MG63 (cell line): ENCODE measurements around the gene MORC4. TPM values are rescaled to one million over a fixed set of nuclear protein-coding genes. Genes with fewer than 3 reads are reported as not detected.

Experiments
- DNase-seq: peaks from one replicate; pipeline ENCODE4 v3.0.0-alpha.2; 2020
- H3K27me3 ChIP-seq: fragments of 250-450 bp; sonication (Bioruptor Pico); 2 replicates; pipeline ENCODE4 v1.5.1; 2020; ENCODE audit warnings: mild to moderate bottlenecking, moderate library complexity
- H3K36me3 ChIP-seq: fragments of 250-450 bp; sonication (Bioruptor Pico); 2 replicates; pipeline ENCODE4 v1.5.1; 2020; ENCODE audit warnings: mild to moderate bottlenecking, moderate library complexity
- H3K4me3 ChIP-seq: fragments of 250-450 bp; sonication (Bioruptor Pico); 2 replicates; pipeline ENCODE4 v1.5.1; 2020; ENCODE audit warnings: mild to moderate bottlenecking, moderate library complexity
- H3K9me3 ChIP-seq: fragments of 250-450 bp; sonication (Bioruptor Pico); 2 replicates; pipeline ENCODE4 v1.5.1; 2020; ENCODE audit warnings: mild to moderate bottlenecking, moderate library complexity
- total RNA-seq: library from RNA; depleted of rRNA; stranded (reverse); fragments of >200 nt; shearing (Covaris generic); gene quantifications from 2 replicates; pipeline ENCODE4 v1.2.3, GENCODE V29; 2014; ENCODE audit warnings: low replicate concordance; rRNA removed

The MORC4 gene
- total RNA-seq, 1 experiment from 2014 or later = 15.8 TPM

DNA sequence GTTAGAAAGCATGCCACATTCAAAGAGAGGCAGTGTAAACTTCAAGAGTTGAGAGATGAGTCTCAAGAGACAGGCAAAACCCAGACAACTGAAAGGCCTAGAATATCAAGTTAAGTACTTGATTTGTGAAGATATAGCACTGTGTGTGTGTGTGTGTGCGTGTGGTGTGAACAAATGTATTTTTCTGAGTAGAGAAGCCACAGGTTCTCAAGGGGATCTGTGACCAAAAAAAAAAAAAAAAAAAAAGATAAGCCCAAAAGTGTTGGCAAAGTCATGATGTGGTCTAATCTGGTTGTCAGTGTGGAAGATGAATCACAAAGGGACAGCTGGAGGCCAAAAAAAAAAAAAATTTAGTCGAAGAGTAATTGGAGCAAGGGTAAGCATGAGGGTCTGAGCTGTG, 100.7 kb downstream of the MORC4 start:
- Histone ChIP-seq H3K9me3 (no peaks in the 10 kb centered on the region), H3K27me3 (no peaks in the 10 kb centered on the region), H3K4me3 (no peak overlapping the region), H3K36me3 (no peaks in the 10 kb centered on the region)
- no peak for DNase-seq

DNA sequence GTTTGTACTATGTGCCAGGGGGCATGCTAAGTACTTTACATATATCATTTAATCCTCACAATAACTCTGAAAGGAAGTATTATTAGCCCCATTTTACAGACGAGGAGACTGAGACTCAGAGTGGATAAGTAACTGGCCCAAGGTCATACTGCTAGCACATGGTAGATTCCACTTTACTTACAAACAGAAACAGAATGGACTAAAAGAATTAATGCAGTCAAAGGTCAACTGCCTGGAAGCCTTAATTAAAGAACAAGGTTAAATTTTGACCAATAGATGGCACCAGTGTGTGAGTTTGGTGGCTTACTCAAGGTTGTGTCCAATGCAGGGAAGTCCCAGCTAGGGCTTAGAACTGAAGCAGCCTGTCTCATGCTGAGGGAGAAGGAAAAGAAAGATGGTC, 101.5 kb downstream of the MORC4 start:
- DNase-seq = no peak
- Histone ChIP-seq H3K4me3 (no peak overlapping the region), H3K9me3 (no peaks in the 10 kb centered on the region), H3K27me3 (no peaks in the 10 kb centered on the region), H3K36me3 (no peaks in the 10 kb centered on the region)

DNA sequence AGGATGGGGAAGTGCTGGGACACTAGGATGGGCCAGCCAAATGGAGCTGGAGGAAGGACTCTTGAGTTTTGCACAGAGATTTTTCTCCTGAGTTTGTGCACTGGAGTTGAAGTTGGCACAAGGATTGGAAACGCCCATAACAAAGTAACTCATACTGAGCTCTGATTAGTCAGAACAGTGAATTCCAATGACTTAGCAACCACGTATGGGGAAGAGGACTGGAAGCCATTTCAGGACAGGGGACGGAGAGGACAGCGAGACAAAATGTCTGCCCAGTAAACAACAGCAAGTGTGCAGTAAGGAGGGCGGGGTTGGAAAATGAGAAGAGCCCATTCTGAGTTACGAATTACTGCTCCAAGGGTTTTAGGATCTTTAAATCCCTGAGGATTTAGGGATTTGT, 102.8 kb downstream of the MORC4 start:
- peak; percentile 5 for DNase-seq
- no peaks in the 10 kb centered on the region for H3K9me3 ChIP-seq
- no peaks in the 10 kb centered on the region for H3K36me3 ChIP-seq
- H3K4me3 ChIP-seq = no peak overlapping the region
- H3K27me3 ChIP-seq = no peaks in the 10 kb centered on the region

DNA sequence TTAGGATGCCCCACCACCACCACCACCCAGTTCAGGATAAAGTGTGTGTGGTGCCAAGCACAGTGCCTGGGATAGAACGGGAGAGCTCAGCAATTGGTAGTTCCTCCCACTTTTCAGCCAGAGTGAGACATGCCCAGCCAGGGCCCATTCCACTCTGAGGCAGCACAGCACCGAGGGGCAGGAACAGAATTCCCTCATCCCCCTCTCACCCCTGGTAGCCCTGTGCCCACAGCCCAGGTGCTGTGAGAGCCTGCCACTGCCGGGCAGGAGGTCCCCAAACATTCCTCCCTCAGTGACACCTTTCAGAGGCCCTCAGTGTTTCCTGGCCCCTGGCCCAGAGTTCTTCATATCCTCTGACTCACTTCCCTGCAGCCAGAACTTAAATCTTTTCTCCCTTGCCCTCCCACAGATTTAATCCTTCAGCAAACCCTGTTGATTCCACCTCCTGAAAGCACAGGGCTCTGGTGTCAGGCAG, 105.0 kb downstream of the MORC4 start:
- DNase-seq = peak; percentile 68
- Histone ChIP-seq H3K4me3 (no peak overlapping the region), H3K36me3 (no peaks in the 10 kb centered on the region), H3K9me3 (no peaks in the 10 kb centered on the region), H3K27me3 (no peaks in the 10 kb centered on the region)

DNA sequence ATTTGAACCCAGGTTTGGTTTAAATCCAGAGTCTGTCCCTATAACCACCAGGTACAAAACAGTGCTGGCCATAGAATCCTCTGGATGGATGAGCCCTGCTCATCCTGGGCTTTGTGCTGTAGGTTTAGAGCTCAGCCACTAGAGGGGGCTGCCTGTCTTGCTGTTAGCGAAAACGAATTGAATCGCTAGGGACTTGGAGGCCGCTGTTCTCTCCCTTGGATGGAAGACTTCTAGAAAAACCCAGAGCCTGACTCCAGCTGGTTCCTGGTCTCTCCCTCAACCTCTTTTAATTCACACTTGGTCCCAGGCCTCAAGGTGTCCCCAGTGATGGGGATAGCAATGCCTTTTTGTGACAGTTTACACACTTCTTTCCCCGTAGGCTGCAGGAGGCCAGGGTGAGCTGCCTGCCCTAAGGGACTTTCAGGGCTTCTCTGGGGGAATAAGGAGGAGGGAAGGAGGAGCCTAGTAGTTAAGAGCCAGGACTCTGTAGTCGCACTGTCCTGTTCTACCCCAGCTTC, 105.6 kb downstream of the MORC4 start:
- Histone ChIP-seq H3K9me3 (no peaks in the 10 kb centered on the region), H3K4me3 (no peak overlapping the region), H3K27me3 (no peaks in the 10 kb centered on the region), H3K36me3 (no peaks in the 10 kb centered on the region)
- peak; percentile 54 for DNase-seq

DNA sequence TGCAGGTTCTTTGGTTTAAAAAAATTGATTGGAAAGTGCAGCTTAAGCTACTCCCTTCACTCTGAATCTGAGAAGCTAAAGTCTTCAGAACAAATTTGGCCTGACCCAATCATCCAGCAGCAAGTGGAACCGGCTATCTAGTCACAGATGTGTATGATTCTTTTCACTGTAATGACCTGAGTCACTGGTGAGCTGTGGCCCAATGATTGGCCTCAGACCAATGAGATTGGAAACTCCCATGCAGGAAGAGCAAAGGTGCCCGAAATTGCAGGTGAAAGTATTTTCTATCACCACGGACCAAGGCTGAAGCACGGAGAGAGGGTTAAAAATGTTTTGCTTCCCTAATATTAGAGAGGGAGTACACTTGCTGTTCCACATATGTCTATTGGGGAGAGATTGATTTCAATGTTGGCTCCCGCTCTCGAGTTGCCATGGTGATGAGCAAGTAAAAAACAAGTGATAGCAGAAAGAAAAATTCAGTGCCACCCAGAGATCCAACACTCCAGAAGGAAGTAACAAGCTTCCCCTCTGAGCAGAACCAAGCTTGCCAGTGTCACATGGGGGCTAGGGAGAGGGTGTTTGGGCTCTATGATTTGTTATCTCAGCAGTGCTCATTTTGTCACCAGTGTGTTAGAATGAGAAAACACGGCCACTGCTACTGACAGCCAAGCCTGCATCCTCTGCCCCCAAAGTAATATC, 108.1 kb downstream of the MORC4 start:
- H3K27me3 ChIP-seq = no peaks in the 10 kb centered on the region
- no peaks in the 10 kb centered on the region for H3K9me3 ChIP-seq
- no peak overlapping the region for H3K4me3 ChIP-seq
- no peak for DNase-seq
- H3K36me3 ChIP-seq = no peaks in the 10 kb centered on the region

Other genes starting within 250 kb of the MORC4 start
- gene TBC1D8B, start 197.5 kb downstream of the MORC4 start, total RNA-seq = 0.82 and 2.5 TPM in 2 replicates
- gene RIPPLY1, start 96.9 kb downstream of the MORC4 start, total RNA-seq = 2.4 TPM in 1 of 2 replicates, not detected in the other
- not detected in 2 replicates for gene CLDN2, start 79.8 kb downstream of the MORC4 start, total RNA-seq
- gene RBM41, start 118.6 kb upstream of the MORC4 start, total RNA-seq = 12.2 and 19.9 TPM in 2 replicates
- not detected in 2 replicates for gene NUP62CL, start 206.2 kb upstream of the MORC4 start, total RNA-seq
- gene DNAAF6, start 206.4 kb upstream of the MORC4 start, total RNA-seq = not detected in 2 replicates